H1 (cell line): ENCODE measurements around the gene PPP4R3A. TPM values are rescaled to one million over a fixed set of nuclear protein-coding genes. Genes with fewer than 3 reads are reported as not detected.

Source experiments
- CBX8 ChIP-seq: fragments of 300-800, 300-1000 bp; sonication (generic); IDR thresholded peaks from 2 replicates; pipeline ENCODE4 v1.7.1; 2016; ENCODE audit warnings: low read depth, low read length, borderline replicate concordance
- CEBPB ChIP-seq: IDR thresholded peaks from 2 replicates; pipeline ENCODE4 v1.6.1; 2012; ENCODE audit warnings: low read depth, low read length
- CHD7 ChIP-seq: fragments of 300-600 bp; sonication (generic); IDR thresholded peaks from 2 replicates; pipeline ENCODE4 v1.7.1; 2012; ENCODE audit warnings: low read length, moderate library complexity, mild to moderate bottlenecking, inconsistent platforms; ENCODE audit not compliant: insufficient replicate concordance
- JUND ChIP-seq: IDR thresholded peaks from 2 replicates; pipeline ENCODE4 v1.6.1; 2011; ENCODE audit warnings: mild to moderate bottlenecking, improper control_type of control experiment, low read length
- MAFK ChIP-seq: IDR thresholded peaks from 2 replicates; pipeline ENCODE4 v1.6.1; 2012; ENCODE audit warnings: low read depth, mild to moderate bottlenecking, improper control_type of control experiment, low read length
- MAX ChIP-seq: IDR thresholded peaks from 2 replicates; pipeline ENCODE4 v1.6.1; 2012; ENCODE audit warnings: inconsistent platforms
- POLR2AphosphoS5 ChIP-seq: IDR thresholded peaks from 2 replicates; pipeline ENCODE4 v1.6.1; 2011; ENCODE audit warnings: low read depth, low read length
- SAP30 ChIP-seq: fragments of 300-600 bp; sonication (generic); IDR thresholded peaks from 2 replicates; pipeline ENCODE4 v1.7.1; 2012; ENCODE audit warnings: low read length, moderate library complexity, mild to moderate bottlenecking, inconsistent platforms; ENCODE audit not compliant: insufficient read depth, insufficient replicate concordance
- SP1 ChIP-seq: IDR thresholded peaks from 2 replicates; pipeline ENCODE4 v1.6.1; 2011; ENCODE audit warnings: low read depth, low read length
- TBP ChIP-seq: IDR thresholded peaks from 2 replicates; pipeline ENCODE4 v1.6.1; 2011; ENCODE audit warnings: low read depth, low read length, improper control_type of control experiment
- polyA plus RNA-seq, 7 experiments: library from polyadenylated mRNA; depleted of rRNA in 3 of 7; stranded (reverse) in 5 of 7; unstranded in 2 of 7; fragments of >200 nt in 5 of 7; fragments of 200-250 nt in 2 of 7; gene quantifications; 1 replicate in 5 of 7; 2 replicates in 1 of 7; 4 replicates in 1 of 7; pipeline versions ENCODE4 v1.2.1 to v1.2.3, GENCODE V29; 2011 to 2013; ENCODE audit warnings: missing spikeins in 2 of 7, mixed read lengths in 2 of 7
- total RNA-seq: library from RNA; stranded (reverse); fragmentation: NEBNext Ultra II Directional; extraction: Animal tissue kit (Norgen Biotek cat#: 25700); gene quantifications from 2 replicates; pipeline ENCODE4 v1.2.1, GENCODE V29; 2021

Gene PPP4R3A
- total and polyA plus RNA-seq, 2 of the 8 experiments (the other 6 are each of a cell fraction or from before 2014, with no cell fraction given), result 31.7 to 122 TPM

GRCh38 chr14:91413547-91414474 is 96.3 kb downstream of the PPP4R3A start (continued):
- TF ChIP-seq CHD7, result no peak
- peak; percentile 84 for TF ChIP-seq MAX
- peak; percentile 39; the same call in 1 of the 2 replicates for TF ChIP-seq TBP
- no peak for TF ChIP-seq SP1
- TF ChIP-seq SAP30, result no peak
- no peak for TF ChIP-seq MAFK
- no peak for TF ChIP-seq POLR2AphosphoS5
- peak; percentile 64 for TF ChIP-seq CEBPB
- no peak for TF ChIP-seq CBX8
- TF ChIP-seq JUND, result 0 out of 2 replicates have a peak, but pooled peaks have one; percentile 41
